ENCODE data around the gene TAF9B.
"Not testable (repeated sequence)": the region's sequence is repeated elsewhere in the genome, so short reads cannot be mapped to it uniquely, and the experiment has no call there.

The TAF9B gene

DNA sequence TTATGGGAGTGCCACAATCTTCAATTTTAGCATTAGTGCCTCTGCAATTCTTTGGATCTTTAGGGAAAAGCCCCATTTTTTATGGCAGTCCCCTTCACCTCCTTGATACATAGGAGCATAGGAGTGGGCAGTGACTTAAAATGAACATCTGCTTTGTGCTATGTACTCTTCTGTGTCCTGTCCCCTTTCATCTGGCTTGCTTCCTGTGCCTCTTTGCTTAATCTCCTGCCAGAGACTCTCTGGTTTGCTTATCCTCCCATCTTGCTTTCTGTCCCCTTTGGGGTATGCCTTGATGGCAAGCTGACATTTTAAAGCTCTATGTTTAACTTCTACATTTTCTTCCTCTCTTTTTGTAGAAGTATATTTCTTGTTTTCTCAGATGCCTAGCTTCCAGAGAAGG is 23.1 kb downstream of the TAF9B start:
- no peak for DNase-seq

DNA sequence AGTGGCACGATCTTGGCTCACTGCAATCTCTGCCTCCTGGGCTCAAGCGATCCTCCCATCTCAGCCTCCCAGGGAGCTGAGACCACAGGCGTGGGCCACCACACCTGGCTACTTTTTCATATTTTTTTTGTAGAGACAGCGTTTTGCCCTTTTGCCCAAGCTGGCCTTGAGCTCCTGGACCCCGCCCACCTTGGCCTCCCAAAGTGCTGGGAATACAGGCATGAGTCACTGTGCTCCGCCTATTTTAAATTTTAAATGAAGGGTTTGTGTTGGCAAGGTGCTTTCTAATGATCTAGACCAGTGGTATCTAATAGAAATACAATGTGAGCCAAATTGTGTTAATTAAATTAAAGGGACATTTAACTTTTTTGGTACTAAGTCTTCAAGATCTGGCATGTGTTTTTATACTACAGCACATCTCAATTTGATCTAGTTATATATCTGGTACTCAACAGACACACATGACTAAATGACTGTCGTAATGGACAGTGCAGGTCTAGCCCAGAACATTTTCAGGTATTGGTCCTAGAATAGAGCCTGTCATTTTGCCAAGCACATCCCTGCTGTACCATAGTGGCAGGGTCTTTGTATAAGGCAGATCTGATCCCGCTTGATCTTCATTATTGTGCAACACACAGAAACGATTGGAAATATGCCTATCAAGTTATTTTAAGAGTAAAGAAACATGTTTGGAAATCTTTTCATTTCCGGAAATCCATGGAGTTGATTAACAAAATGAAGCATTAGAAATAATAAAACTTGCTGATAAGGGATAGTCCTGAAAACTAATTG is 28.1 kb downstream of the TAF9B start:
- no peak for DNase-seq

DNA sequence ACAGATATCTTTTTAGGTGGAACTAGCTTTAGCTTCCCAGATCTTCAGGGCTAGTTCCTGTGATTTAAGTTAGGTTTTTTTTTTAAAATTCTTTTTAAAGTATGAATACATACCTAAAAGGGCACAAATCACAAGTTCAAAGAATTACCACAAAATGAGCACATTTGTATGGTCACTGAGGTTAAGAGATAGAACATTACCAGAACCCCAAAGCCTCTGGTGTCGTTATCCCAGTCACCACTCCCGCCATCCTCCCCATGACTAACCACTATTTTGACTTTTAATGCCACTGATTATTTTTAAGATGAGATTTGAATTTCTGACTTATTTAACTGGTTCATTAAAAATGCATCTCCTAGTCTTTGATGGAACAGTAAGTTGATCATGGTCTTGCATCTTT is 30.0 kb downstream of the TAF9B start:
- no peak for DNase-seq

DNA sequence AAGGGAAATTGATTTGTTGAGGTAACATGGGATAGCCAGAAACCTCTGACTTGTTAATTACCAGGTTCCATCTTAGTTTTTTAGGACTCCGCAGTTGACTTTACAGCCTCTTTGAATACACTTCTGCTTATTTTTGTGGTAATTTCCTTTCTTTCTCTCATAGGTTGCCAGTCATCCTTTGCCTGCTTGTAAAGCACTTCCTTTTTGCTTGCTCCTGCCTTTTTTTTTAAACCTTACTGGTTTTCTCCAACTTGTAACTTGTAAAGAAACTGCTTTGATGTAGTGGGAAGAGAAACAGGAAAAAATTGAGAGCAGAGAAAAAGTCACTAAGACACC is 32.8 kb downstream of the TAF9B start:
- no peak for DNase-seq

DNA sequence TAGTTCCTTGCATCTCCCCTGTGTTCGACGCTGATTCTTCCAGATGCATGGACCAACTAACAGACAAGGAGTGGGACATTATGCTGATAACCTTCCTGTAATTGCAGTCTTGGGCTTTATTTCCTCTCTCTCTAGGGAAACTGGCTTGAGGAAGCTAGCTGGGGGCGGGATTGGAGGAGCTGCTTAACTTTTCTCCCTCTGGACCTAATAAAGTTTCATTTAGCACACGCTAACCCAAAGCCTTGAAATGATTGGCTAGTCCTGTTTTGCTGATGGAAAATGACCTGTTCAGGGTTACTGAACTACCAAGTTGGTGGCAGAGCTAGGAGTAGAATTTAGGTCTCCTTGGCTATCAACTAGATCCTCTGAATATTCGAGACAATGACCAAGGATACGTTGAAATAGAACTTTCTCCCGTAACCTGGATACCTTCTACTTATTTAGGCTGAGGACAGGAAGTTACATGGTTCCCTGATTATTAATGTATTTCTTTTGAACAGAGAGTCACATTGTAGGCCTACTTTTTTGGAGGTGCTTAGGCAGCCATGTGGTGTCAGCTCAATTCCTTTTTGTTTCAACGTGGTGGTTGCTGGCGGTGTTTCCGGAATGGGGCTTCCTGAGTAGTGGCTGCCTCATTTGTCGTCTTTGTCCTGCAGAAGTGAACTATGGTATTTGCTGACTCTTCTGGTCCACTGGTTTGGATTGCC is 33.4 kb downstream of the TAF9B start:
- no peak for DNase-seq

- peak; percentile 51 for DNase-seq
These were observed 34.8 kb downstream of the TAF9B start for GRCh38 chrX:78104447-78105176.

GRCh38 chrX:78103623-78104446 is 35.6 kb downstream of the TAF9B start, which contains the start of gene PGK1:
Gene PGK1 (plus strand): TSS chrX:78104248. CDS start chrX:78104341, 93 bp downstream.
- peak; percentile 97 for DNase-seq

GRCh38 chrX:78103001-78103622 is 36.3 kb downstream of the TAF9B start:
- no peak for DNase-seq

- no peak for DNase-seq
These were observed 37.4 kb downstream of the TAF9B start for GRCh38 chrX:78102091-78102490.

GRCh38 chrX:78098108-78098507 is 41.3 kb downstream of the TAF9B start:
- DNase-seq, result no peak

GRCh38 chrX:78092296-78092695 is 47.2 kb downstream of the TAF9B start:
- no peak for DNase-seq

GRCh38 chrX:78081413-78081812 is 58.0 kb downstream of the TAF9B start:
- not testable (repeated sequence) for DNase-seq

Data from NCI-H146 (cell line).